K562 (cell line): ENCODE measurements around the gene YES1. TPM values are rescaled to one million over a fixed set of nuclear protein-coding genes. Genes with fewer than 3 reads are reported as not detected.

Experiments used
- ADNP ChIP-seq: fragments of 200-800 bp; sonication (Bioruptor generic); IDR thresholded peaks from 2 replicates; pipeline ENCODE4 v1.6.1; 2016; ENCODE audit warnings: missing genetic modification characterization, missing compliant biosample characterization
- ESRRB ChIP-seq: fragments of 250-450 bp; sonication (Bioruptor Pico); IDR thresholded peaks from 2 replicates; pipeline ENCODE4 v1.5.0; 2020; ENCODE audit warnings: mild to moderate bottlenecking, moderate library complexity, borderline replicate concordance
- ETV5 ChIP-seq: sonication (generic); formaldehyde crosslinking; IDR thresholded peaks from 2 replicates; pipeline ENCODE4 v1.4.0; 2020; ENCODE audit warnings: low read depth, mild to moderate bottlenecking, missing genetic modification reagents
- FOXK1 ChIP-seq: sonication (generic); formaldehyde crosslinking; IDR thresholded peaks from 2 replicates; pipeline ENCODE4 v1.8.0; 2022; ENCODE audit warnings: missing genetic modification reagents, mild to moderate bottlenecking, borderline replicate concordance
- NFIC ChIP-seq: fragments of 450-650 bp; IDR thresholded peaks from 2 replicates; pipeline ENCODE4 v1.6.1; 2017; ENCODE audit warnings: mild to moderate bottlenecking, inconsistent platforms
- NFIX ChIP-seq: fragments of 250-450 bp; sonication (Bioruptor Pico); IDR thresholded peaks from 2 replicates; pipeline ENCODE4 v1.4.0; 2020; ENCODE audit warnings: low read depth, mild to moderate bottlenecking, moderate library complexity
- RB1 ChIP-seq: fragments of 450-650 bp; IDR thresholded peaks from 2 replicates; pipeline ENCODE4 v1.6.1; 2017; ENCODE audit warnings: low read depth, mild to moderate bottlenecking
- THRA ChIP-seq: fragments of 450-650 bp; IDR thresholded peaks from 2 replicates; pipeline ENCODE4 v1.6.1; 2017; ENCODE audit warnings: mild to moderate bottlenecking, moderate library complexity
- U2AF1 ChIP-seq: fragments of 200-400 bp; formaldehyde crosslinking; optimal IDR thresholded peaks from 2 replicates; pipeline ENCODE3; 2017; ENCODE audit warnings: mild to moderate bottlenecking, low read depth, low read length, moderate library complexity
- YY1 ChIP-seq, 3 experiments: IDR thresholded peaks; 2 replicates each; pipeline ENCODE4 v1.6.1; 2011; ENCODE audit warnings: low read length in 2 of 3, mild to moderate bottlenecking in 2 of 3, moderate library complexity in 2 of 3, borderline replicate concordance in 1 of 3, control low read depth in 1 of 3, low read depth in 1 of 3; ENCODE audit not compliant: insufficient read depth in 3 of 3, insufficient replicate concordance in 2 of 3, control insufficient read depth in 1 of 3, insufficient read length in 1 of 3; ENCODE audit errors: extremely low read depth in 1 of 3
- ZBTB49 ChIP-seq: sonication (generic); formaldehyde crosslinking; IDR thresholded peaks from 2 replicates; pipeline ENCODE4 v1.8.0; 2022; ENCODE audit warnings: missing genetic modification reagents, mild to moderate bottlenecking, borderline replicate concordance
- ZBTB7A ChIP-seq: IDR thresholded peaks from 2 replicates; pipeline ENCODE4 v1.6.1; 2011; ENCODE audit warnings: low read depth, mild to moderate bottlenecking, low read length, moderate library complexity, borderline replicate concordance; ENCODE audit not compliant: control insufficient read depth
- ZNF766 ChIP-seq: fragments of 200-800 bp; sonication (Bioruptor generic); conservative IDR thresholded peaks from 2 replicates; pipeline ENCODE4 v1.6.1; 2016; ENCODE audit warnings: missing genetic modification characterization, missing compliant biosample characterization
- polyA plus RNA-seq, 8 experiments: library from polyadenylated mRNA; depleted of rRNA in 4 of 8; stranded (reverse) in 5 of 8; unstranded in 3 of 8; fragments of >200 nt; fragmentation: Nextera tagmentation in 2 of 8; fragmentation: Illumina TruSeq in 1 of 8; extraction: Ambion mirVana in 2 of 8; extraction: Trizol in 1 of 8; gene quantifications; 2 replicates each; pipeline versions ENCODE4 v1.2.1 to v1.2.3, GENCODE V29; 2011 to 2014; ENCODE audit warnings: inconsistent platforms in 1 of 8, missing spikeins in 1 of 8
- total RNA-seq, 7 experiments: library from RNA; depleted of rRNA in 6 of 7; stranded (reverse); fragments of >200 nt in 6 of 7; fragmentation: Illumina TruSeq in 2 of 7; extraction: Trizol in 2 of 7; gene quantifications; 2 replicates each; pipeline versions ENCODE4 v1.2.1 to v1.2.3, GENCODE V29; 2011 to 2021; ENCODE audit warnings: low replicate concordance in 1 of 7
- TF ChIP-seq, protein P1 (sequence below): sonication (generic); formaldehyde crosslinking; IDR thresholded peaks from 2 replicates; pipeline ENCODE4 v1.8.0; 2022; ENCODE audit warnings: mild to moderate bottlenecking, low read depth, missing genetic modification reagents
- TF ChIP-seq, protein P2 (sequence below): sonication (generic); formaldehyde crosslinking; IDR thresholded peaks from 2 replicates; pipeline ENCODE4 v1.8.0; 2022; ENCODE audit warnings: missing genetic modification reagents, mild to moderate bottlenecking, moderate library complexity, borderline replicate concordance

YES1 gene
- total and polyA plus RNA-seq, 9 of the 15 experiments (the other 6 are each of a cell fraction or from before 2014, with no cell fraction given) = 37.2 to 115 (median 77.7) TPM

- TF ChIP-seq YY1 (IDR thresholded peaks at IDR 0.05; ENCODE audit: borderline replicate concordance in 1 of 3, control insufficient read depth in 1 of 3, extremely low read depth in 1 of 3, insufficient read depth in 3 of 3, insufficient read length in 1 of 3, insufficient replicate concordance in 2 of 3, low read depth in 1 of 3, low read length in 2 of 3) = peak; percentile 43 to 90 (median 89)
- TF ChIP-seq ESRRB (CRISPR knock-in tag) = no peak
- no peak for TF ChIP-seq NFIX (CRISPR knock-in tag)
- TF ChIP-seq, protein P1, sequence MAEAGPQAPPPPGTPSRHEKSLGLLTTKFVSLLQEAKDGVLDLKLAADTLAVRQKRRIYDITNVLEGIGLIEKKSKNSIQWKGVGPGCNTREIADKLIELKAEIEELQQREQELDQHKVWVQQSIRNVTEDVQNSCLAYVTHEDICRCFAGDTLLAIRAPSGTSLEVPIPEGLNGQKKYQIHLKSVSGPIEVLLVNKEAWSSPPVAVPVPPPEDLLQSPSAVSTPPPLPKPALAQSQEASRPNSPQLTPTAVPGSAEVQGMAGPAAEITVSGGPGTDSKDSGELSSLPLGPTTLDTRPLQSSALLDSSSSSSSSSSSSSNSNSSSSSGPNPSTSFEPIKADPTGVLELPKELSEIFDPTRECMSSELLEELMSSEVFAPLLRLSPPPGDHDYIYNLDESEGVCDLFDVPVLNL (CRISPR knock-in tag) = peak; percentile 75; the same call in 1 of the 2 replicates
- TF ChIP-seq, protein P2, sequence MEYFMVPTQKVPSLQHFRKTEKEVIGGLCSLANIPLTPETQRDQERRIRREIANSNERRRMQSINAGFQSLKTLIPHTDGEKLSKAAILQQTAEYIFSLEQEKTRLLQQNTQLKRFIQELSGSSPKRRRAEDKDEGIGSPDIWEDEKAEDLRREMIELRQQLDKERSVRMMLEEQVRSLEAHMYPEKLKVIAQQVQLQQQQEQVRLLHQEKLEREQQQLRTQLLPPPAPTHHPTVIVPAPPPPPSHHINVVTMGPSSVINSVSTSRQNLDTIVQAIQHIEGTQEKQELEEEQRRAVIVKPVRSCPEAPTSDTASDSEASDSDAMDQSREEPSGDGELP = peak; percentile 41
- peak; percentile 95; the same call in 1 of the 2 replicates for TF ChIP-seq FOXK1
- TF ChIP-seq ZBTB7A = peak; percentile 24; the same call in 1 of the 2 replicates
- TF ChIP-seq THRA = peak; percentile 81
- TF ChIP-seq ADNP (tag) = peak; percentile 73; the same call in 1 of the 2 replicates
- peak; percentile 54; the same call in 1 of the 2 replicates for TF ChIP-seq ETV5
- peak; percentile 35; the same call in 1 of the 2 replicates for TF ChIP-seq RB1
- TF ChIP-seq ZNF766 (CRISPR knock-in tag) = 0 out of 2 replicates have a peak, but pooled peaks have one; percentile 10
- TF ChIP-seq NFIC = peak; percentile 8
- peak; percentile 77 for TF ChIP-seq U2AF1
- TF ChIP-seq ZBTB49 (CRISPR knock-in tag) = peak; percentile 97
Measured at GRCh38 chr18:712401-713134, 99.5 kb downstream of the YES1 start, which contains the start of gene ENOSF1 (continued).
